Chondrocyte (in vitro differentiated cells): Measurements from ENCODE around the gene PRSS36. TPM values are rescaled to one million over a fixed set of nuclear protein-coding genes. Genes with fewer than 3 reads are reported as not detected.
A peak's percentile ranks its signal among the peaks of the same experiment; 100 is the strongest.
"Not testable (repeated sequence)": the region's sequence is repeated elsewhere in the genome, so short reads cannot be mapped to it uniquely, and the experiment has no call there.

Experiments
- DNase-seq: peaks from one replicate; pipeline ENCODE4 v3.0.0; 2021; ENCODE audit warnings: mixed read lengths, low spot score
- H3K27ac Mint-ChIP-seq: one replicate; pipeline ENCODE4 v1.8.0; 2021; ENCODE audit warnings: mild to moderate bottlenecking, moderate library complexity, mixed read lengths; ENCODE audit not compliant: unreplicated experiment
- H3K27me3 Mint-ChIP-seq: 2 replicates; pipeline ENCODE4 v1.8.0; 2021; ENCODE audit warnings: low read depth, mixed read lengths
- H3K36me3 Mint-ChIP-seq: 2 replicates; pipeline ENCODE4 v1.8.0; 2021; ENCODE audit warnings: low read depth, mixed read lengths
- H3K4me1 Mint-ChIP-seq: 2 replicates; pipeline ENCODE4 v1.8.0; 2021; ENCODE audit warnings: low read depth, mild to moderate bottlenecking, mixed read lengths
- H3K4me3 Mint-ChIP-seq: one replicate; pipeline ENCODE4 v1.8.0; 2021; ENCODE audit warnings: mild to moderate bottlenecking, moderate library complexity, mixed read lengths; ENCODE audit not compliant: unreplicated experiment
- H3K9me3 Mint-ChIP-seq: 2 replicates; pipeline ENCODE4 v1.8.0; 2021; ENCODE audit warnings: low read depth, mixed read lengths
- CTCF ChIP-seq: fragments of 200-600 bp; sonication (generic); IDR thresholded peaks from 2 replicates; pipeline ENCODE4 v1.5.0; 2021; ENCODE audit warnings: antibody characterized with exemption, mild to moderate bottlenecking, moderate library complexity
- long read RNA-seq: library from polyadenylated mRNA; stranded (forward); transcript quantifications from one replicate; pipeline ENCODE4 v2.0.0, GENCODE V29; 2021
- total RNA-seq: library from RNA; stranded (reverse); gene quantifications from 3 replicates; pipeline ENCODE4 v1.2.1, GENCODE V29; 2021

PRSS36 gene
- total RNA-seq = 0.35 to 0.39 TPM in 2 of 3 replicates, not detected in the other
- long read RNA-seq = 0 reads

GRCh38 chr16:31149894-31150890 lies at the start of gene PRSS36:
PRSS36 (minus strand) TSS chr16:31150066; CDS start chr16:31150035, 31 bp downstream.
- Mint-ChIP-seq H3K4me3 (no peak within 1 kb of the TSS), H3K27me3 (peaks cover 19% of the 10 kb centered on the region), H3K4me1 (no peaks in the 10 kb centered on the region), H3K27ac (no peak within 1 kb of the TSS), H3K9me3 (no peaks in the 10 kb centered on the region), H3K36me3 (no peaks in the 10 kb centered on the region)
- no peak for DNase-seq
- TF ChIP-seq CTCF = no peak

GRCh38 chr16:31199430-31200041 lies 49.7 kb upstream of the PRSS36 start:
- H3K27ac Mint-ChIP-seq = peak overlapping the region; percentile 20
- H3K27me3 Mint-ChIP-seq = no peaks in the 10 kb centered on the region
- peaks cover 16% of the 10 kb centered on the region for H3K36me3 Mint-ChIP-seq
- H3K4me3 Mint-ChIP-seq = no peak overlapping the region
- peaks cover 29% of the 10 kb centered on the region for H3K4me1 Mint-ChIP-seq
- H3K9me3 Mint-ChIP-seq = no peaks in the 10 kb centered on the region
- peak; percentile 29 for DNase-seq
- TF ChIP-seq CTCF = no peak

- peak; percentile 29 for DNase-seq
- H3K36me3 Mint-ChIP-seq = peaks cover 22% of the 10 kb centered on the region
- H3K27me3 Mint-ChIP-seq = no peaks in the 10 kb centered on the region
- peak overlapping the region; percentile 19 for H3K27ac Mint-ChIP-seq
- H3K9me3 Mint-ChIP-seq = no peaks in the 10 kb centered on the region
- no peak for TF ChIP-seq CTCF
- H3K4me1 Mint-ChIP-seq = peaks cover 30% of the 10 kb centered on the region
- H3K4me3 Mint-ChIP-seq = no peak overlapping the region
Measured at GRCh38 chr16:31198207-31198882, 48.5 kb upstream of the PRSS36 start.

GRCh38 chr16:31196324-31197088 lies 46.6 kb upstream of the PRSS36 start:
- no peak for TF ChIP-seq CTCF
- DNase-seq = no peak
- H3K9me3 Mint-ChIP-seq = no peaks in the 10 kb centered on the region
- peaks cover 26% of the 10 kb centered on the region for H3K4me1 Mint-ChIP-seq
- no peak overlapping the region for H3K27ac Mint-ChIP-seq
- no peak overlapping the region for H3K4me3 Mint-ChIP-seq
- H3K27me3 Mint-ChIP-seq = no peaks in the 10 kb centered on the region
- H3K36me3 Mint-ChIP-seq = peaks cover 36% of the 10 kb centered on the region

GRCh38 chr16:31195861-31196260 lies 46.0 kb upstream of the PRSS36 start:
- H3K27ac Mint-ChIP-seq, DNase-seq, H3K4me3 Mint-ChIP-seq, H3K9me3 Mint-ChIP-seq, H3K27me3 Mint-ChIP-seq: not testable (repeated sequence)
- peaks cover 20% of the 10 kb centered on the region for H3K4me1 Mint-ChIP-seq
- H3K36me3 Mint-ChIP-seq = peaks cover 42% of the 10 kb centered on the region
